GM12878 (cell line): ENCODE data around the gene CHPT1. TPM values are rescaled to one million over a fixed set of nuclear protein-coding genes. Genes with fewer than 3 reads are reported as not detected.

Experiments
- ATAC-seq: fragments of 200-7000 bp; cut with Tn5 transposase; 3 replicates; pipeline ENCODE4 v1.9.1; 2020; ENCODE audit warnings: mild to moderate bottlenecking, moderate library complexity
- BruUV-seq: library from RNA; stranded (reverse); fragments of 400-500 nt; replicated peaks from 2 replicates; lab custom pipeline; 2021; lab: Mats Ljungman, UMichigan
- CTCF ChIA-PET: fragments of 300-600 bp; sonication (Branson Sonifier 250); formaldehyde crosslinking; extraction: SDS; loops from one replicate; lab custom pipeline; 2021; ENCODE audit warnings: inconsistent platforms; lab: Yijun Ruan, JAX
- POLR2A ChIA-PET: fragments of 350-600 bp; formaldehyde crosslinking; extraction: SDS; loops from one replicate; lab custom pipeline; 2021; ENCODE audit warnings: inconsistent platforms; lab: Charles Lee
- RAD21 ChIA-PET: fragments of 300-600 bp; sonication (Branson Sonifier 250); formaldehyde crosslinking; loops from one replicate; lab custom pipeline; 2023; ENCODE audit warnings: antibody characterized with exemption; ENCODE audit not compliant: unreplicated experiment; lab: Charles Lee
- SMC1A ChIA-PET: fragments of 300-600 bp; sonication (Branson Sonifier 250); formaldehyde crosslinking; loops from one replicate; lab custom pipeline; 2023; ENCODE audit not compliant: unreplicated experiment, uncharacterized antibody; lab: Charles Lee
- DNase-seq: peaks from one replicate; pipeline ENCODE4 v3.0.0-alpha.2; 2011; ENCODE audit warnings: low read depth, low spot score
- FAIRE-seq: peaks from 3 replicates; lab custom pipeline; 2011; peaks lifted over from hg19 to GRCh38; lab: Jason Lieb, UNC
- H2AFZ ChIP-seq: 2 replicates; pipeline ENCODE4 v1.6.0; 2011; ENCODE audit warnings: low read depth, low read length, control low read depth; ENCODE audit not compliant: control insufficient read depth
- H3K27ac ChIP-seq: 2 replicates; pipeline ENCODE4 v1.5.1; 2011; ENCODE audit warnings: control low read depth; ENCODE audit not compliant: control insufficient read depth, insufficient read depth
- H3K27me3 ChIP-seq, 2 experiments: replicated peaks in 1 of 2; 2 replicates each; pipeline versions ENCODE4 v1.6.0 to v1.6.1; 2011; ENCODE audit warnings: low read length in 1 of 2; ENCODE audit not compliant: control insufficient read depth in 2 of 2, insufficient read depth in 2 of 2
- H3K36me3 ChIP-seq, 2 experiments: 2 replicates each; pipeline ENCODE4 v1.5.1; 2011; ENCODE audit warnings: low read length in 1 of 2; ENCODE audit not compliant: control insufficient read depth in 2 of 2, insufficient read depth in 2 of 2
- H3K4me1 ChIP-seq: 2 replicates; pipeline ENCODE4 v1.6.1; 2011; ENCODE audit warnings: mild to moderate bottlenecking, low read length, moderate library complexity, mixed read lengths; ENCODE audit not compliant: control insufficient read depth, insufficient read depth
- H3K4me2 ChIP-seq: 2 replicates; pipeline ENCODE4 v1.6.0; 2011; ENCODE audit warnings: control low read depth; ENCODE audit not compliant: control insufficient read depth, insufficient read depth
- H3K4me3 ChIP-seq: fragments of 200-600 bp; sonication (generic); 2 replicates; pipeline ENCODE4 v1.5.1; 2016
- H3K79me2 ChIP-seq: 2 replicates; pipeline ENCODE4 v1.6.0; 2011; ENCODE audit warnings: low read length; ENCODE audit not compliant: control insufficient read depth, insufficient read depth
- H3K9ac ChIP-seq: 2 replicates; pipeline ENCODE4 v1.8.0; 2011; ENCODE audit warnings: low read length, control low read depth, mixed read lengths; ENCODE audit not compliant: control insufficient read depth, insufficient read depth
- H3K9me3 ChIP-seq: replicated peaks from 3 replicates; pipeline ENCODE4 v1.5.1; 2011; ENCODE audit warnings: mild to moderate bottlenecking, low read length; ENCODE audit not compliant: control insufficient read depth, insufficient read depth
- H4K20me1 ChIP-seq: 2 replicates; pipeline ENCODE4 v1.6.0; 2011; ENCODE audit not compliant: control insufficient read depth, insufficient read depth
- ATF7 ChIP-seq: fragments of 450-650 bp; IDR thresholded peaks from 2 replicates; pipeline ENCODE4 v1.6.1; 2016; ENCODE audit warnings: low read depth, mild to moderate bottlenecking
- CBX5 ChIP-seq: sonication (generic); IDR thresholded peaks from 2 replicates; pipeline ENCODE4 v1.6.1; 2016; ENCODE audit warnings: low read depth, moderate library complexity, mild to moderate bottlenecking, inconsistent platforms
- DPF2 ChIP-seq: fragments of 450-650 bp; IDR thresholded peaks from 2 replicates; pipeline ENCODE4 v1.6.1; 2017; ENCODE audit warnings: mild to moderate bottlenecking
- FOXM1 ChIP-seq: IDR thresholded peaks from 2 replicates; pipeline ENCODE4 v1.6.1; 2012; ENCODE audit warnings: low read depth, mild to moderate bottlenecking, inconsistent platforms, low read length, moderate library complexity
- HDAC2 ChIP-seq: fragments of 200-600 bp; sonication (generic); IDR thresholded peaks from 2 replicates; pipeline ENCODE4 v1.6.1; 2017
- JUND ChIP-seq: IDR thresholded peaks from 2 replicates; pipeline ENCODE4 v1.6.1; 2012; ENCODE audit warnings: low read depth, mild to moderate bottlenecking, low read length, improper control_type of control experiment, moderate library complexity
- KDM1A ChIP-seq: fragments of 200-600 bp; sonication (generic); IDR thresholded peaks from 2 replicates; pipeline ENCODE4 v1.6.1; 2016; ENCODE audit warnings: borderline replicate concordance
- NFIC ChIP-seq: IDR thresholded peaks from 2 replicates; pipeline ENCODE4 v1.6.1; 2012; ENCODE audit warnings: low read depth, mild to moderate bottlenecking, inconsistent platforms, low read length, moderate library complexity
- PAX8 ChIP-seq: fragments of 450-650 bp; IDR thresholded peaks from 2 replicates; pipeline ENCODE4 v1.6.1; 2017; ENCODE audit warnings: mild to moderate bottlenecking, moderate library complexity
- SMAD1 ChIP-seq: fragments of 450-650 bp; IDR thresholded peaks from 2 replicates; pipeline ENCODE4 v1.6.1; 2018; ENCODE audit warnings: mild to moderate bottlenecking, low read depth; ENCODE audit not compliant: partially characterized antibody
- SMAD5 ChIP-seq: IDR thresholded peaks from 2 replicates; pipeline ENCODE4 v1.6.1; 2016; ENCODE audit warnings: antibody characterized with exemption, low read depth
- SP1 ChIP-seq: IDR thresholded peaks from one replicate; pipeline ENCODE4 v1.6.1; 2011; ENCODE audit warnings: low read depth, low read length
- TARDBP ChIP-seq: IDR thresholded peaks from 2 replicates; pipeline ENCODE4 v1.6.1; 2016; ENCODE audit warnings: borderline replicate concordance
- WGBS: methylation state at CpG from one replicate; pipeline ENCODE4 v1.1.6; 2016; ENCODE audit warnings: low lambda C conversion rate; ENCODE audit not compliant: insufficient replicate concordance, insufficient coverage; ENCODE audit errors: missing lambda C conversion rate; 5-methylcytosine and 5-hydroxymethylcytosine counted together
- in situ Hi-C: fragments of 300-500 bp; cut with MboI; formaldehyde crosslinking; loops from 9 replicates; pipeline ENCODE4 v1.14.3; 2018; ENCODE audit warnings: mixed read lengths
- intact Hi-C: fragments of 100-400 bp; cut with micrococcal nuclease; formaldehyde crosslinking; loops from one replicate; pipeline ENCODE4 v1.14.2; 2022; ENCODE audit not compliant: unreplicated experiment
- polyA plus RNA-seq, 11 experiments: library from polyadenylated mRNA; depleted of rRNA in 4 of 11; unstranded in 6 of 11; stranded (reverse) in 5 of 11; fragments of >200 nt; fragmentation: Nextera tagmentation in 4 of 11; fragmentation: Illumina TruSeq in 1 of 11; extraction: Ambion mirVana in 4 of 11; extraction: Trizol in 1 of 11; gene quantifications; 1 replicate in 1 of 11; 2 replicates in 10 of 11; pipeline versions ENCODE4 v1.2.1 to v1.2.3, GENCODE V29; 2011 to 2016; ENCODE audit warnings: inconsistent platforms in 2 of 11, missing spikeins in 2 of 11, low read depth in 1 of 11
- total RNA-seq, 4 experiments: library from RNA; depleted of rRNA in 3 of 4; stranded (reverse); fragments of >200 nt in 3 of 4; fragmentation: Illumina TruSeq in 1 of 4; extraction: Trizol in 1 of 4; gene quantifications; 2 replicates each; pipeline versions ENCODE4 v1.2.1 to v1.2.3, GENCODE V29; 2013 to 2021
- TF ChIP-seq, protein P1 (sequence below): IDR thresholded peaks from 2 replicates; pipeline ENCODE4 v1.6.1; 2011; ENCODE audit warnings: borderline replicate concordance, low read depth, mild to moderate bottlenecking, moderate library complexity, low read length; ENCODE audit not compliant: insufficient read depth, poor library complexity, severe bottlenecking

Gene CHPT1
- total and polyA plus RNA-seq, 10 of the 15 experiments (the other 5 are each of a cell fraction or from before 2014, with no cell fraction given), result 0.85 to 10.2 (median 3.9) TPM

DNA sequence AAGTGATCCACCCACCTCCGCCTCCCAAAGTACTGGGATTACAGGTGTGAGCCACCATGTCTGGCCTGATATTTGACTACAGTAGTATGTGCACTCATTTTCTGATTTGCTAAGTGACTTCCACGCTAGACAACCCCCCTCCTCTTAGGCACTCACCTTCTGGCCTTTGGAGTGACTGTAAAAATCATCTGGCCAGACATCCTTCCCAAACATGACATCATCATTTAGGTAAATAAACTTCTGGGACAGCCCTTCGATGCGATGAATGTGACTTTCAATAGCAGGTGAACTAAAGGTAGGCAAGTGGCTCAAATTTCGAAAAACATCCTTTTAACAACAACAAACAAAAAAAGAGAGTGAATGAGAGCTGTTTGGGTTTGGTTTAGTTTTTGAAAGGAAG is 72.4 kb downstream of the CHPT1 start:
- Histone ChIP-seq H3K4me3 (no peak overlapping the region), H4K20me1 (no peaks in the 10 kb centered on the region), H3K4me2 (no peak overlapping the region), H3K36me3 (peaks cover 2 to 10% of the 10 kb centered on the region in 2 experiments; a peak in 3 of 4 replicates), H3K9me3 (no peaks in the 10 kb centered on the region; the same call in 2 of the 3 replicates), H3K9ac (no peak overlapping the region), H3K27me3 (no peaks in the 10 kb centered on the region), H3K27ac (no peak overlapping the region), H2AFZ (no peak overlapping the region), H3K4me1 (no peaks in the 10 kb centered on the region), H3K79me2 (no peaks in the 10 kb centered on the region)
- intact Hi-C loops (loop anchor here (5.0 to 10.0 kb wide), 3 partner anchors 162 to 1045 kb away; partner anchors contain the start of gene WASHC3), in situ Hi-C loops (loop anchor here (10.0 kb wide), 1 partner anchor 65 kb away; the partner anchor contains the start of gene GNPTAB)
- ATAC-seq (no peak), DNase-seq (no peak), FAIRE-seq (no peak)
- BruUV-seq, result no TSS peak
- ChIA-PET POLR2A (interaction anchor here (1.2 kb wide), 1 partner anchor 14 kb away, joined by 3 read pairs; no protein-coding TSS in a partner anchor), CTCF (interaction anchor here (6.2 to 8.2 kb wide), 3 partner anchors 9 to 69 kb away, joined by 34 to 179 read pairs (median 128); partner anchors contain the start of gene GNPTAB), SMC1A (interaction anchor here (0.7 to 1.6 kb wide), 3 partner anchors 60 to 71 kb away, joined by 3 to 8 read pairs (median 4); partner anchors contain the start of gene GNPTAB), RAD21 (interaction anchor here (1.6 kb wide), 1 partner anchor 62 kb away, joined by 5 read pairs; the partner anchor contains the start of gene GNPTAB)
- WGBS, result 96% methylated on average over 5 of the region's 5 CpGs
- TF ChIP-seq HDAC2 (no peak), ATF7 (0 out of 2 replicates have a peak, but pooled peaks have one; percentile 22), DPF2 (no peak)

DNA sequence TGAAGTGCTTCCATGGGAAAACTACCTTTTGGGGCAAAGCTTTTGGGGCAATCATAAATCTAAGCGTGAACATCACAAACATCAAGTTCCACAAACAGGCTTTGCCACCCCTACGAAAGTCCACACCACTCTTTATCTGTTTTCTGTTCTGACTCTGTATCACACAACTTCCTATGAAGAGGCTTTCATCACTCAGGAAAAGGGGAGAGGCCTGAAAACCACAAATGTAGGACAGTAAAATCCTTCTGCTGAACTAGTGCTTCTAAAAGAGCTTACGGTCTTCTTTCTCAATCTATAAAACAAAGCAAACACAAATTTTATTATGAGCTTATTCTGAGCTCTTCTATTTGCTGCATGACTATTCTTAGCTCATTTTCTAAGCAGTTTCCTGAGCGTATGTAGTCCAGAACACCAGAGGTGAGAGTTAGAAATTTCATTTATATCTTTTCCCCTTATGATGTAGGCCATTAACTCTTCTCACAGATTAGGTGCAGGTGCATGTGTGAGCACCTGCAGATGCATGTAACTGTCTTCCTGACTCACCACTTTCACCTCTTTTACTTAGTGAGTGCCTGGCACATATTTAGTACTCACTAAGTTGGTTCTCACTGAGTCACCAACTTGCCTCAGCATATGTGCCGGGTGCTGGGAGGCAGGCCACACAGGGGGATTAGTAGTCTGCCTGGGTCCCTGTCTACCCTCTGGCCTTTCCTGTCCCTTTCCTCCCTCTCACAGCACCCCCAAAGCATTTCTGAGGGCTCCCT is 74.8 kb downstream of the CHPT1 start:
- no TSS peak for BruUV-seq
- no peaks in the 10 kb centered on the region for H4K20me1 ChIP-seq
- H3K36me3 ChIP-seq, result peaks cover 5 to 7% of the 10 kb centered on the region in 2 experiments
- no peak for FAIRE-seq
- intact Hi-C loops, result loop anchor here (2.0 to 10.0 kb wide), 4 partner anchors 59 to 1043 kb away; partner anchors contain the start of genes GNPTAB and WASHC3
- POLR2A ChIA-PET, result no interaction called here
- no peak for TF ChIP-seq SMAD1
- no peak for TF ChIP-seq SMAD5
- TF ChIP-seq KDM1A, result no peak
- TF ChIP-seq, protein P1, sequence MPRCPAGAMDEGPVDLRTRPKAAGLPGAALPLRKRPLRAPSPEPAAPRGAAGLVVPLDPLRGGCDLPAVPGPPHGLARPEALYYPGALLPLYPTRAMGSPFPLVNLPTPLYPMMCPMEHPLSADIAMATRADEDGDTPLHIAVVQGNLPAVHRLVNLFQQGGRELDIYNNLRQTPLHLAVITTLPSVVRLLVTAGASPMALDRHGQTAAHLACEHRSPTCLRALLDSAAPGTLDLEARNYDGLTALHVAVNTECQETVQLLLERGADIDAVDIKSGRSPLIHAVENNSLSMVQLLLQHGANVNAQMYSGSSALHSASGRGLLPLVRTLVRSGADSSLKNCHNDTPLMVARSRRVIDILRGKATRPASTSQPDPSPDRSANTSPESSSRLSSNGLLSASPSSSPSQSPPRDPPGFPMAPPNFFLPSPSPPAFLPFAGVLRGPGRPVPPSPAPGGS, result no peak
- no peak for TF ChIP-seq PAX8
- TF ChIP-seq TARDBP, result no peak
- no peak for TF ChIP-seq NFIC
- no peak for TF ChIP-seq SP1
- no peak for TF ChIP-seq CBX5
- TF ChIP-seq FOXM1, result no peak
- no peak for TF ChIP-seq JUND
- TF ChIP-seq, all 136 proteins: peak for 0
- DNase-seq (no peak), ATAC-seq (no peak)
- no peaks in the 10 kb centered on the region for H3K4me1 ChIP-seq
- no peak overlapping the region for H3K27ac ChIP-seq
- no peaks in the 10 kb centered on the region for H3K27me3 ChIP-seq
- H3K9me3 ChIP-seq, result no peaks in the 10 kb centered on the region; the same call in 2 of the 3 replicates
- H3K4me3 ChIP-seq, result no peak overlapping the region
- ChIA-PET RAD21 (interaction anchor here (1.0 to 3.1 kb wide), 4 partner anchors 55 to 145 kb away, joined by 3 to 142 read pairs (median 33); partner anchors contain the start of gene GNPTAB), CTCF (interaction anchor here (0.5 to 8.2 kb wide), 19 partner anchors 9 to 420 kb away, joined by 3 to 179 read pairs (median 5); partner anchors contain the start of gene GNPTAB), SMC1A (interaction anchor here (0.6 to 3.7 kb wide), 10 partner anchors 15 to 638 kb away, joined by 3 to 123 read pairs (median 6); partner anchors contain the start of gene GNPTAB)
- no peak overlapping the region for H3K9ac ChIP-seq
- H2AFZ ChIP-seq, result no peak overlapping the region
- H3K4me2 ChIP-seq, result no peak overlapping the region
- H3K79me2 ChIP-seq, result no peaks in the 10 kb centered on the region
- WGBS, result 63% methylated on average over 5 of the region's 5 CpGs
- in situ Hi-C loops, result loop anchor here (10.0 kb wide), 1 partner anchor 63 kb away; the partner anchor contains the start of gene GNPTAB
